SU-DHL-6 (cell line): ENCODE data around the gene EIF3J.

ENCODE experiments used
- H2AFZ ChIP-seq: fragments of 200-600 bp; sonication (generic); 2 replicates; pipeline ENCODE4 v1.6.1; 2014; ENCODE audit warnings: low read depth, mild to moderate bottlenecking, moderate library complexity, mixed read lengths, antibody characterized with exemption, low read length; ENCODE audit not compliant: severe bottlenecking
- H3F3A ChIP-seq: fragments of 200-600 bp; shearing (Covaris generic); 2 replicates; pipeline ENCODE4 v1.6.0; 2016; ENCODE audit warnings: antibody characterized with exemption, mild to moderate bottlenecking; ENCODE audit not compliant: insufficient read depth
- H3K27ac ChIP-seq: fragments of 200-600 bp; sonication (generic); 2 replicates; pipeline ENCODE4 v1.5.1; 2016; ENCODE audit warnings: low read depth, mild to moderate bottlenecking, low read length, moderate library complexity, mixed read lengths
- H3K27me3 ChIP-seq: fragments of 200-600 bp; sonication (generic), shearing (Covaris generic); 2 replicates; pipeline ENCODE4 v1.6.0; 2014; ENCODE audit warnings: mild to moderate bottlenecking, low read length
- H3K36me3 ChIP-seq: fragments of 200-600 bp; sonication (generic); 2 replicates; pipeline ENCODE4 v1.6.1; 2014; ENCODE audit warnings: mild to moderate bottlenecking, low read length, mixed read lengths
- H3K4me2 ChIP-seq: fragments of 300-600, 200-600 bp; shearing (Covaris generic), sonication (generic); 2 replicates; pipeline ENCODE4 v1.6.0; 2014; ENCODE audit warnings: low read length, low read depth, mild to moderate bottlenecking; ENCODE audit not compliant: poor library complexity, severe bottlenecking
- H3K4me3 ChIP-seq: fragments of 200-600 bp; sonication (generic); 2 replicates; pipeline ENCODE4 v1.5.1; 2014; ENCODE audit warnings: antibody characterized with exemption, low read length, mild to moderate bottlenecking, mixed read lengths; ENCODE audit not compliant: insufficient read depth, poor library complexity, severe bottlenecking
- H3K79me2 ChIP-seq: fragments of 200-600 bp; sonication (generic); 2 replicates; pipeline ENCODE4 v1.6.1; 2014; ENCODE audit warnings: mild to moderate bottlenecking, low read length, moderate library complexity; ENCODE audit not compliant: insufficient read depth
- H3K9ac ChIP-seq: fragments of 200-600 bp; sonication (generic); 2 replicates; pipeline ENCODE4 v1.7.0; 2014; ENCODE audit warnings: mild to moderate bottlenecking, low read length
- H3K9me2 ChIP-seq: fragments of 200-600 bp; sonication (generic); replicated peaks from 2 replicates; pipeline ENCODE4 v1.6.1; 2014; ENCODE audit warnings: low read length; ENCODE audit not compliant: insufficient read depth
- H3K9me3 ChIP-seq: fragments of 200-600 bp; sonication (generic); 2 replicates; pipeline ENCODE4 v1.6.1; 2014; ENCODE audit warnings: low read length, mixed read lengths; ENCODE audit not compliant: insufficient read depth
- H4K20me1 ChIP-seq: fragments of 200-600 bp; sonication (generic); 2 replicates; pipeline ENCODE4 v1.6.1; 2014; ENCODE audit warnings: low read depth, mild to moderate bottlenecking, antibody characterized with exemption, low read length, moderate library complexity, mixed read lengths
- CTCF ChIP-seq: fragments of 200-600 bp; sonication (generic); IDR thresholded peaks from one replicate; pipeline ENCODE4 v1.5.1; 2017; ENCODE audit warnings: antibody characterized with exemption, mild to moderate bottlenecking, low read length, moderate library complexity; ENCODE audit not compliant: insufficient read depth, poor library complexity, severe bottlenecking
- EZH2phosphoT487 ChIP-seq: fragments of 200-600 bp; sonication (generic), shearing (Covaris generic); conservative IDR thresholded peaks from 2 replicates; pipeline ENCODE4 v1.6.1; 2018; ENCODE audit warnings: mild to moderate bottlenecking, antibody characterized with exemption, low read length, moderate library complexity, mixed read lengths

EIF3J gene

GRCh38 chr15:44536962-44537734, at the start of gene EIF3J:
TSS of gene EIF3J (plus strand) at chr15:44537147. CDS start at chr15:44537195, 48 bp downstream.
- H3K36me3 ChIP-seq, result peaks cover 17% of the 10 kb centered on the region
- peak within 1 kb of the TSS; percentile 90 for H3K4me2 ChIP-seq
- H3K27me3 ChIP-seq, result no peaks in the 10 kb centered on the region
- H3K79me2 ChIP-seq, result peaks cover 49% of the 10 kb centered on the region
- peak within 1 kb of the TSS; percentile 93 for H2AFZ ChIP-seq
- H3K4me3 ChIP-seq, result peak within 1 kb of the TSS; percentile 95
- H3F3A ChIP-seq, result peaks cover 9% of the 10 kb centered on the region
- peak within 1 kb of the TSS; percentile 75 for H3K27ac ChIP-seq
- peak within 1 kb of the TSS; percentile 99 for H3K9ac ChIP-seq
- H4K20me1 ChIP-seq, result peaks cover 10% of the 10 kb centered on the region; the same call in 1 of the 2 replicates
- H3K9me3 ChIP-seq, result no peaks in the 10 kb centered on the region
- TF ChIP-seq CTCF (no peak), EZH2phosphoT487 (no peak)
- H3K9me2 ChIP-seq, result no peaks in the 10 kb centered on the region

- H3K9me2 ChIP-seq, result no peaks in the 10 kb centered on the region
- H3K9ac ChIP-seq, result no peak overlapping the region
- H4K20me1 ChIP-seq, result no peaks in the 10 kb centered on the region
- no peak overlapping the region for H3K27ac ChIP-seq
- no peak for TF ChIP-seq CTCF
- no peak for TF ChIP-seq EZH2phosphoT487
- H3K9me3 ChIP-seq, result no peaks in the 10 kb centered on the region
- H3K27me3 ChIP-seq, result no peaks in the 10 kb centered on the region
- peaks cover 39% of the 10 kb centered on the region for H3K36me3 ChIP-seq
- no peaks in the 10 kb centered on the region for H3F3A ChIP-seq
- no peak overlapping the region for H3K4me3 ChIP-seq
- no peak overlapping the region for H3K4me2 ChIP-seq
- no peak overlapping the region for H2AFZ ChIP-seq
- H3K79me2 ChIP-seq, result peaks cover 9% of the 10 kb centered on the region; the same call in 1 of the 2 replicates
Observed at GRCh38 chr15:44489464-44489863, 47.5 kb upstream of the EIF3J start.

DNA sequence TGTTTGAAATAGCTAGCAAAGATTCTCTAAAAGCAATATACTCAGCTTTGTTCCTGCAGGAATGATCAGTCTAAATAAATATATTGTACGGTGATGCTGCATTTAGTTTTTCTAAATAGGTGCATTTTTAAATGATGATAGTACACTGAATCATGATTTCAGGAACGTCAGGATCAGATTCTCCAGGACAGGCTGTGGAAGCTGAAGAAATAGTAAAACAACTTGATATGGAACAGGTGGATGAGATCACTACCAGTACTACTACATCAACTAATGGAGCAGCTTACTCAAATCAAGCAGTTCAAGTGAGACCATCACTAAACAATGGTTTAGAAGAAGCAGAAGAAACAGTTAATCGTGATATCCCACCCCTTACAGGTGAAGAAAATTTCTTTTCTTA, 46.3 kb upstream of the EIF3J start:
- no peaks in the 10 kb centered on the region for H3F3A ChIP-seq
- H2AFZ ChIP-seq, result no peak overlapping the region
- no peak overlapping the region for H3K27ac ChIP-seq
- H3K36me3 ChIP-seq, result peaks cover 39% of the 10 kb centered on the region
- H3K4me3 ChIP-seq, result no peak overlapping the region
- no peak overlapping the region for H3K4me2 ChIP-seq
- no peaks in the 10 kb centered on the region for H3K9me3 ChIP-seq
- no peak overlapping the region for H3K9ac ChIP-seq
- H3K9me2 ChIP-seq, result no peaks in the 10 kb centered on the region
- H3K79me2 ChIP-seq, result peaks cover 9% of the 10 kb centered on the region; the same call in 1 of the 2 replicates
- TF ChIP-seq EZH2phosphoT487 (no peak), CTCF (no peak)
- no peaks in the 10 kb centered on the region for H4K20me1 ChIP-seq
- H3K27me3 ChIP-seq, result no peaks in the 10 kb centered on the region
